Bronchial epithelial cell (primary cell): ENCODE results near the gene ST13. TPM values are rescaled to one million over a fixed set of nuclear protein-coding genes. Genes with fewer than 3 reads are reported as not detected.

ENCODE experiments used
- DNase-seq: peaks from one replicate; pipeline ENCODE4 v3.0.0-alpha.2; 2010; ENCODE audit warnings: low read depth
- FAIRE-seq: peaks from 2 replicates; lab custom pipeline; 2011; peaks lifted over from hg19 to GRCh38; lab: Jason Lieb, UNC
- H3K27me3 ChIP-seq: 2 replicates; pipeline ENCODE4 v1.5.1; 2011; ENCODE audit warnings: low read length; ENCODE audit not compliant: control insufficient read depth, insufficient read depth
- H3K36me3 ChIP-seq: 2 replicates; pipeline ENCODE4 v1.5.1; 2011; ENCODE audit warnings: low read length; ENCODE audit not compliant: control insufficient read depth, insufficient read depth
- H3K4me3 ChIP-seq: 2 replicates; pipeline ENCODE4 v1.5.1; 2011; ENCODE audit warnings: mild to moderate bottlenecking, low read depth, low read length, control low read depth
- CTCF ChIP-seq: IDR thresholded peaks from 2 replicates; pipeline ENCODE4 v1.5.1; 2011; ENCODE audit warnings: mild to moderate bottlenecking, moderate library complexity, low read length, control low read depth, inconsistent platforms; ENCODE audit not compliant: insufficient read depth, severe bottlenecking
- total RNA-seq: library from RNA; depleted of rRNA; stranded (reverse); fragments of >200 nt; gene quantifications from 2 replicates; pipeline ENCODE4 v1.2.1, GENCODE V29; 2014

ST13 gene
- total RNA-seq = 194 and 205 TPM in 2 replicates

GRCh38 chr22:40856513-40857308 is at the start of gene ST13, which contains the start of gene XPNPEP3:
ST13 (minus strand) TSS chr22:40856639; CDS start chr22:40856540, 99 bp downstream.
XPNPEP3 (plus strand) TSS chr22:40857148; CDS start chr22:40857182, 34 bp downstream.
- DNase-seq = peak; percentile 83
- H3K36me3 ChIP-seq = no peaks in the 10 kb centered on the region
- peak within 1 kb of the TSS; percentile 79 for H3K4me3 ChIP-seq
- peak; percentile 24 for TF ChIP-seq CTCF
- FAIRE-seq = no peak
- no peaks in the 10 kb centered on the region for H3K27me3 ChIP-seq

- H3K36me3 ChIP-seq = peaks cover 5% of the 10 kb centered on the region
- TF ChIP-seq CTCF = no peak
- DNase-seq = peak; percentile 71
- H3K4me3 ChIP-seq = no peak overlapping the region
- no peak for FAIRE-seq
- no peaks in the 10 kb centered on the region for H3K27me3 ChIP-seq
Measured at GRCh38 chr22:40904101-40904500, 47.7 kb upstream of the ST13 start.

- FAIRE-seq (no peak), DNase-seq (peak; percentile 62)
- Histone ChIP-seq H3K36me3 (peaks cover 1% of the 10 kb centered on the region), H3K27me3 (no peaks in the 10 kb centered on the region), H3K4me3 (no peak overlapping the region)
- TF ChIP-seq CTCF = peak; percentile 57
Measured at GRCh38 chr22:40898850-40899357, 42.5 kb upstream of the ST13 start.

- DNase-seq (no peak), FAIRE-seq (no peak)
- no peak overlapping the region for H3K4me3 ChIP-seq
- no peaks in the 10 kb centered on the region for H3K27me3 ChIP-seq
- no peak for TF ChIP-seq CTCF
- H3K36me3 ChIP-seq = no peaks in the 10 kb centered on the region
Measured at GRCh38 chr22:40894417-40894816, 38.0 kb upstream of the ST13 start.

- H3K4me3 ChIP-seq = no peak overlapping the region
- no peak for TF ChIP-seq CTCF
- no peaks in the 10 kb centered on the region for H3K36me3 ChIP-seq
- no peaks in the 10 kb centered on the region for H3K27me3 ChIP-seq
- DNase-seq = no peak
- no peak for FAIRE-seq
Measured at GRCh38 chr22:40890881-40891280, 34.4 kb upstream of the ST13 start.
